Lung (tissue), 12 donors: ENCODE data around the gene PIM3. TPM values are rescaled to one million over a fixed set of nuclear protein-coding genes. Genes with fewer than 3 reads are reported as not detected.
A peak's percentile ranks its signal among the peaks of the same experiment; 100 is the strongest.

Experiments used
- ATAC-seq: fragments of 200-7000 bp; cut with Tn5 transposase; one replicate; pipeline ENCODE4 v1.9.1; 2020; ENCODE audit warnings: moderate number of reproducible peaks; ENCODE audit not compliant: insufficient read depth, low FRiP score
- DNase-seq, 3 donors: peaks; one replicate each; pipeline ENCODE4 v3.0.0-alpha.2; 2013 to 2017
- H3K27ac ChIP-seq, 2 donors: one replicate each; pipeline ENCODE4 v1.5.1; 2013; ENCODE audit warnings: mild to moderate bottlenecking in 2 of 2, moderate library complexity in 2 of 2, control low read depth in 1 of 2, inconsistent platforms in 1 of 2, low read depth in 1 of 2, low read length in 1 of 2
- H3K27me3 ChIP-seq, 3 donors: one replicate each; pipeline ENCODE4 v1.5.1; 2013; ENCODE audit warnings: low read length in 2 of 3; ENCODE audit not compliant: control insufficient read depth in 3 of 3, insufficient read depth in 3 of 3
- H3K36me3 ChIP-seq, 4 donors: one replicate each; pipeline ENCODE4 v1.5.1; 2013; ENCODE audit warnings: low read length in 4 of 4, mild to moderate bottlenecking in 1 of 4, moderate library complexity in 1 of 4; ENCODE audit not compliant: control insufficient read depth in 4 of 4, insufficient read depth in 4 of 4
- H3K4me1 ChIP-seq, 5 donors: one replicate each; pipeline ENCODE4 v1.5.1; 2013; ENCODE audit warnings: low read length in 5 of 5, mild to moderate bottlenecking in 2 of 5, moderate library complexity in 1 of 5; ENCODE audit not compliant: control insufficient read depth in 5 of 5, insufficient read depth in 5 of 5
- H3K4me3 ChIP-seq: one replicate; pipeline ENCODE4 v1.5.1; 2013; ENCODE audit warnings: mild to moderate bottlenecking, control low read depth, moderate library complexity
- H3K9ac ChIP-seq, 2 donors: one replicate each; pipeline ENCODE4 v1.5.1; 2013; ENCODE audit warnings: low read length in 2 of 2, control low read depth in 1 of 2; ENCODE audit not compliant: insufficient read depth in 1 of 2
- H3K9me3 ChIP-seq, 4 donors: one replicate each; pipeline ENCODE4 v1.5.1; 2013; ENCODE audit warnings: low read length in 3 of 4, mild to moderate bottlenecking in 1 of 4, moderate library complexity in 1 of 4; ENCODE audit not compliant: control insufficient read depth in 4 of 4, insufficient read depth in 3 of 4
- CTCF ChIP-seq: IDR thresholded peaks from 2 replicates; pipeline ENCODE4 v1.5.1; 2012; ENCODE audit warnings: mild to moderate bottlenecking; ENCODE audit errors: control extremely low read depth, extremely low read depth
- WGBS, 2 donors: extraction: QIAGEN DNeasy Blood & Tissue Kit; methylation state at CpG; one replicate each; pipeline ENCODE4 v1.1.7; 2013; 5-methylcytosine and 5-hydroxymethylcytosine counted together
- polyA plus RNA-seq, 2 donors: library from polyadenylated mRNA; stranded (reverse); fragments of 200-250 nt; gene quantifications; one replicate each; pipeline ENCODE4 v1.2.1, GENCODE V29; 2013
- total RNA-seq, 2 donors: library from RNA; depleted of rRNA in 1 of 2; stranded (reverse); fragments of >200 nt in 1 of 2; gene quantifications; one replicate each; pipeline ENCODE4 v1.2.1, GENCODE V29; 2014 to 2021
- donor health status: control.
- donor health status: control.
- donor health status: Bipolar disorder and iron deficiency.
- donor health status: healthy.
- donor health status: DM: yes; HTN: yes; CAD: no.

PIM3 gene
- total and polyA plus RNA-seq, 4 donors = 99.0 to 238 (median 132) TPM

GRCh38 chr22:49949914-49950292 lies 10.7 kb upstream of the PIM3 start:
- Histone ChIP-seq H3K9ac (no peak overlapping the region), H3K4me3 (no peak overlapping the region), H3K27me3 (no peaks in the 10 kb centered on the region), H3K4me1 (peaks cover 0 to 44% (median 27%) of the 10 kb centered on the region in 5 donors), H3K36me3 (no peaks in the 10 kb centered on the region), H3K9me3 (no peaks in the 10 kb centered on the region), H3K27ac (peak overlapping the region in 1 of 2 donors; percentile 94)
- TF ChIP-seq CTCF = no peak
- DNase-seq (no peak), ATAC-seq (no peak)
- WGBS, 2 donors = 78 to 95% methylated on average over 11 of the region's 11 CpGs

- DNase-seq (peak in 2 of 3 donors; percentile 59 to 67), ATAC-seq (no peak)
- H3K4me3 ChIP-seq = no peak overlapping the region
- no peaks in the 10 kb centered on the region for H3K27me3 ChIP-seq
- no peak overlapping the region for H3K9ac ChIP-seq
- 72 to 82% methylated on average over 14 to 18 of the region's 18 CpGs for WGBS, 2 donors
- H3K36me3 ChIP-seq = no peaks in the 10 kb centered on the region
- H3K27ac ChIP-seq = peak overlapping the region in 1 of 2 donors; percentile 83
- no peak for TF ChIP-seq CTCF
- no peaks in the 10 kb centered on the region for H3K9me3 ChIP-seq
- H3K4me1 ChIP-seq = peaks cover 0 to 49% (median 31%) of the 10 kb centered on the region in 5 donors
Observed at GRCh38 chr22:49950396-49950994, 10.1 kb upstream of the PIM3 start.

GRCh38 chr22:49951000-49951677 lies 9.4 kb upstream of the PIM3 start:
- TF ChIP-seq CTCF = no peak
- peaks cover 0 to 49% (median 34%) of the 10 kb centered on the region in 5 donors for H3K4me1 ChIP-seq
- no peaks in the 10 kb centered on the region for H3K9me3 ChIP-seq
- no peaks in the 10 kb centered on the region for H3K27me3 ChIP-seq
- peak; percentile 77 to 95 (median 92) for DNase-seq
- peak overlapping the region in 1 of 2 donors; percentile 94 for H3K27ac ChIP-seq
- H3K36me3 ChIP-seq = no peaks in the 10 kb centered on the region
- no peak overlapping the region for H3K4me3 ChIP-seq
- H3K9ac ChIP-seq = no peak overlapping the region
- 63 to 67% methylated on average over 27 to 28 of the region's 28 CpGs for WGBS, 2 donors
- ATAC-seq = peak; percentile 17
